Transverse colon (tissue), 4 donors: ENCODE measurements around the gene MACROH2A2. TPM values are rescaled to one million over a fixed set of nuclear protein-coding genes. Genes with fewer than 3 reads are reported as not detected.
"Not testable (repeated sequence)": the region's sequence is repeated elsewhere in the genome, so short reads cannot be mapped to it uniquely, and the experiment has no call there.

Experiments
- DNase-seq: peaks from one replicate; pipeline ENCODE4 v3.0.0-alpha.2; 2019
- H3K27ac ChIP-seq, 4 donors: fragments of 200-600 bp; sonication (generic); 2 replicates each; pipeline ENCODE4 v1.5.1; 2016 to 2018; ENCODE audit warnings: inconsistent platforms in 4 of 4
- H3K27me3 ChIP-seq: fragments of 200-600 bp; sonication (generic); 2 replicates; pipeline ENCODE4 v1.5.1; 2017; ENCODE audit warnings: inconsistent platforms
- H3K36me3 ChIP-seq, 4 donors: fragments of 200-600 bp; sonication (generic); 2 replicates each; pipeline ENCODE4 v1.5.1; 2017 to 2019; ENCODE audit warnings: inconsistent platforms in 4 of 4
- H3K4me1 ChIP-seq, 4 donors: fragments of 200-600 bp; sonication (generic); 2 replicates each; pipeline ENCODE4 v1.5.1; 2017 to 2020; ENCODE audit warnings: inconsistent platforms in 4 of 4
- H3K4me3 ChIP-seq, 4 donors: fragments of 200-600 bp; sonication (generic); 1 replicate in 1 of 4; 2 replicates in 3 of 4; pipeline versions ENCODE4 v1.5.1 to v1.6.1; 2017 to 2019; ENCODE audit warnings: inconsistent platforms in 4 of 4
- H3K9me3 ChIP-seq, 2 donors: fragments of 200-600 bp; sonication (generic); 2 replicates each; pipeline ENCODE4 v1.5.1; 2017 to 2019; ENCODE audit warnings: inconsistent platforms in 2 of 2
- EP300 ChIP-seq: sonication (generic); formaldehyde crosslinking; IDR thresholded peaks from one replicate; pipeline ENCODE4 v1.6.1; 2017; ENCODE audit warnings: antibody characterized with exemption, low read depth
- POLR2A ChIP-seq: fragments of 450-650 bp; IDR thresholded peaks from one replicate; pipeline ENCODE4 v1.6.1; 2016; ENCODE audit warnings: antibody characterized with exemption, mild to moderate bottlenecking, moderate library complexity
- POLR2AphosphoS5 ChIP-seq, 3 donors: sonication (generic); formaldehyde crosslinking; IDR thresholded peaks; one replicate each; pipeline ENCODE4 v1.6.1; 2016; ENCODE audit warnings: antibody characterized with exemption in 3 of 3
- WGBS, 2 donors: methylation state at CpG; one replicate each; pipeline ENCODE4 v1.1.5; 2018; ENCODE audit warnings: low coverage in 1 of 2; 5-methylcytosine and 5-hydroxymethylcytosine counted together
- in situ Hi-C, 4 donors: fragments of 200-750 bp; cut with MboI; loops; one replicate each; pipeline versions ENCODE4 v1.15.0 to v1.15.1; 2017; ENCODE audit warnings: low sequenced_read_pairs in 3 of 4, low pct_ligation_motif_present in 1 of 4, low pct_unique_long_range_greater_than_20kb in 1 of 4
- intact Hi-C: fragments of 100-400 bp; cut with DNase I; formaldehyde crosslinking; loops from one replicate; pipeline ENCODE4 v1.15.1; 2023; ENCODE audit warnings: low total_unique reads
- total RNA-seq, 4 donors: library from RNA; depleted of rRNA; stranded (reverse); fragments of >200 nt; gene quantifications; one replicate each; pipeline ENCODE4 v1.1.0, GENCODE V29; 2016
- TF ChIP-seq, protein P1 (sequence below), 5 experiments: fragments of 200-600 bp in 3 of 5; fragments of 450-650 bp in 2 of 5; sonication (generic) in 3 of 5; IDR thresholded peaks; 1 replicate in 2 of 5; 2 replicates in 3 of 5; pipeline ENCODE4 v1.5.1; 2016 to 2017; ENCODE audit warnings: antibody characterized with exemption in 5 of 5, inconsistent platforms in 3 of 5, mild to moderate bottlenecking in 2 of 5, moderate library complexity in 1 of 5

Gene MACROH2A2
- total RNA-seq, 4 donors from 2014 or later, result 1.6 to 8.6 (median 7.8) TPM

DNA sequence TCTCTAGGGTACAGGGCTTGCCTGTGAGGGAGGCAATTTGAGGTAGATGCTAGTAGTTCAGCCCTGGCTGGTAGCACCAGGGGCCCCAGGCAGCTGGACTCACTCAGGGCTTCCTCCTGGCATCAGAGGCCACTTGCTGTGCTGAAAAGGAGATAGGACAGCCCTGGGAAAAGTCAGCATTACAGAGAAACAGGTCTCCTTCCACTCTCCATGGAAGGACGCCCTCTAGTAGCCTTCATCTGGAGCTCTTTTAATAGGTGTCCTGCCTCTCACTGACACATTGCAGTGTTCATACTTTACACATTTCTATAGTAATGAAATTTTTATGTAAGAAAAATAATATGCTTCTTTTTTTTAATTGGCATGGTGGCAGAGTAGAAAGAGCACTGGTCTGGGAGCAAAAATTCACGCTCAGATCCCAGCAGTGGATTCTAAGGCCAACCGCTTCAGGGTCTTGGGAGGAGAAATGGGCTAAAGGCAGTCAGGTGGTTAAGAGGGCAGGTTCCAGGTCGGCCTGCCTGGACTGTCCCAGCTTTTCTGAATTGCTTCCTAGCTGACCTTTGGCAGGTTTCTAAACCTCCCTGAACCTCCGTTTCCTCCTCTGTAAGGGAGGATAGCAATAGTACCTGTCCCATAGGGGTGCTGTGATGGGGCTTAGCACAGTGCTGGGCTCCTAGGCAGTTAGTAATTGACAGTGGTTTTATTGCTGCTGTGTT lies 44.2 kb downstream of the MACROH2A2 start:
- no peak for TF ChIP-seq POLR2A
- no peak for TF ChIP-seq EP300
- TF ChIP-seq POLR2AphosphoS5 (IDR thresholded peaks at IDR 0.05), result no peak
- TF ChIP-seq, protein P1, sequence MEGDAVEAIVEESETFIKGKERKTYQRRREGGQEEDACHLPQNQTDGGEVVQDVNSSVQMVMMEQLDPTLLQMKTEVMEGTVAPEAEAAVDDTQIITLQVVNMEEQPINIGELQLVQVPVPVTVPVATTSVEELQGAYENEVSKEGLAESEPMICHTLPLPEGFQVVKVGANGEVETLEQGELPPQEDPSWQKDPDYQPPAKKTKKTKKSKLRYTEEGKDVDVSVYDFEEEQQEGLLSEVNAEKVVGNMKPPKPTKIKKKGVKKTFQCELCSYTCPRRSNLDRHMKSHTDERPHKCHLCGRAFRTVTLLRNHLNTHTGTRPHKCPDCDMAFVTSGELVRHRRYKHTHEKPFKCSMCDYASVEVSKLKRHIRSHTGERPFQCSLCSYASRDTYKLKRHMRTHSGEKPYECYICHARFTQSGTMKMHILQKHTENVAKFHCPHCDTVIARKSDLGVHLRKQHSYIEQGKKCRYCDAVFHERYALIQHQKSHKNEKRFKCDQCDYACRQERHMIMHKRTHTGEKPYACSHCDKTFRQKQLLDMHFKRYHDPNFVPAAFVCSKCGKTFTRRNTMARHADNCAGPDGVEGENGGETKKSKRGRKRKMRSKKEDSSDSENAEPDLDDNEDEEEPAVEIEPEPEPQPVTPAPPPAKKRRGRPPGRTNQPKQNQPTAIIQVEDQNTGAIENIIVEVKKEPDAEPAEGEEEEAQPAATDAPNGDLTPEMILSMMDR (IDR thresholded peaks at IDR 0.05), result no peak
- intact Hi-C loops, result no loop called here
- in situ Hi-C loops, result no loop called here
- Histone ChIP-seq H3K9me3 (no peaks in the 10 kb centered on the region), H3K4me3 (no peak overlapping the region), H3K4me1 (no peaks in the 10 kb centered on the region), H3K27ac (no peak overlapping the region), H3K27me3 (no peaks in the 10 kb centered on the region), H3K36me3 (no peaks in the 10 kb centered on the region)
- no peak for DNase-seq
- 83 to 92% methylated on average over 4 to 5 of the region's 5 CpGs for WGBS, 2 donors

- in situ Hi-C loops, result no loop called here
- Histone ChIP-seq H3K9me3 (no peaks in the 10 kb centered on the region), H3K27me3 (no peaks in the 10 kb centered on the region)
These were observed 44.8 kb downstream of the MACROH2A2 start for GRCh38 chr10:70097459-70097858.

GRCh38 chr10:70098271-70098670 lies 45.6 kb downstream of the MACROH2A2 start:
- 92 to 100% methylated on average over 1 to 3 of the region's 3 CpGs for WGBS, 2 donors
- DNase-seq, result no peak
- intact Hi-C loops (no loop called here), in situ Hi-C loops (no loop called here)
- H3K4me3 ChIP-seq, result no peak overlapping the region
- H3K4me1 ChIP-seq, result no peaks in the 10 kb centered on the region
- H3K27me3 ChIP-seq, result no peaks in the 10 kb centered on the region
- no peaks in the 10 kb centered on the region for H3K36me3 ChIP-seq
- H3K9me3 ChIP-seq, result no peaks in the 10 kb centered on the region
- no peak overlapping the region for H3K27ac ChIP-seq
- TF ChIP-seq, protein P1 (IDR thresholded peaks at IDR 0.05), result no peak
- TF ChIP-seq POLR2AphosphoS5 (IDR thresholded peaks at IDR 0.05) (no peak), POLR2A (no peak), EP300 (no peak)

More at GRCh38 chr10:70097459-70097858, 44.8 kb downstream of the MACROH2A2 start:
- H3K4me1 ChIP-seq, result no peaks in the 10 kb centered on the region
- no peak for DNase-seq
- no peak for TF ChIP-seq POLR2AphosphoS5 (IDR thresholded peaks at IDR 0.05)
- no peak for TF ChIP-seq POLR2A
- TF ChIP-seq, protein P1 (IDR thresholded peaks at IDR 0.05), result no peak
- TF ChIP-seq EP300, result no peak
- H3K36me3 ChIP-seq, result no peaks in the 10 kb centered on the region
- intact Hi-C loops, result no loop called here
- no peak overlapping the region for H3K4me3 ChIP-seq
- no peak overlapping the region for H3K27ac ChIP-seq

GRCh38 chr10:70101068-70101562 lies 48.5 kb downstream of the MACROH2A2 start:
- intact Hi-C loops, H3K36me3 ChIP-seq, H3K9me3 ChIP-seq, H3K27ac ChIP-seq, H3K27me3 ChIP-seq, in situ Hi-C loops, H3K4me3 ChIP-seq, DNase-seq, H3K4me1 ChIP-seq: not testable (repeated sequence)
- WGBS, 2 donors, result 78 to 93% methylated on average over 5 to 11 of the region's 11 CpGs

DNA sequence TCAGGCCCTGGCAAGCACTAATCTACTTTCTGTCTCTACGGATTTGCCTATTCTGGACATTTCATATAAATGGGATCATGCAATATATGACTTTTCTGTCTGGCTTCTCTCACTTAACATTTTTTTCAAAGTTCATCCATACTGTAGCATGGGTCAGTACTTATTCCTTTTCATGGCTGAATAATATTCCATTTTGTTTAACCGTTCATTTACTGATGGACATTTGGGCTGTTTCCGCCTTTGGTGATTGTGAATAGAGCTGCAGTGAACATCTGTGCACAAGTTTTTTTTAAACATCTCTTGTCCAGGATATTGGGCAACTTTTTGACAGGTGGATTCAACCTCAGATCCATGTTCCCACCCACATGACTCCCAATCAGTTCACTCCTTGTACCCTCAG lies 49.0 kb downstream of the MACROH2A2 start:
- intact Hi-C loops (no loop called here), in situ Hi-C loops (no loop called here)
- no peaks in the 10 kb centered on the region for H3K9me3 ChIP-seq
- no peaks in the 10 kb centered on the region for H3K27me3 ChIP-seq
- H3K4me3 ChIP-seq, result no peak overlapping the region
- DNase-seq, result no peak
- no peaks in the 10 kb centered on the region for H3K4me1 ChIP-seq
- 45 to 85% methylated on average over 2 to 3 of the region's 3 CpGs for WGBS, 2 donors
- TF ChIP-seq POLR2AphosphoS5 (IDR thresholded peaks at IDR 0.05), result no peak
- no peak for TF ChIP-seq EP300
- TF ChIP-seq POLR2A, result no peak
- TF ChIP-seq, protein P1 (IDR thresholded peaks at IDR 0.05), result no peak
- H3K36me3 ChIP-seq, result no peaks in the 10 kb centered on the region
- no peak overlapping the region for H3K27ac ChIP-seq
